Measurements from ENCODE around the gene RNASEH2B. TPM values are rescaled to one million over a fixed set of nuclear protein-coding genes. Genes with fewer than 3 reads are reported as not detected.

RNASEH2B gene
- total and polyA plus RNA-seq, 4 donors = 7.8 to 44.1 (median 9.3) TPM

- TF ChIP-seq GABPA (IDR thresholded peaks at IDR 0.05 in 1 of 2, conservative IDR thresholded peaks at IDR 0.05 in 1 of 2) (no peak), CTCF (IDR thresholded peaks at IDR 0.05; ENCODE audit: low read depth, low read length, missing input control) (no peak), YY1 (IDR thresholded peaks at IDR 0.05) (no peak), JUND (IDR thresholded peaks at IDR 0.05) (no peak), FOXA2 (IDR thresholded peaks at IDR 0.05) (no peak), SP1 (IDR thresholded peaks at IDR 0.05) (no peak), HNF4A (conservative IDR thresholded peaks at IDR 0.05) (no peak), FOXA1 (IDR thresholded peaks at IDR 0.05) (no peak), ATF3 (IDR thresholded peaks at IDR 0.05) (no peak), TAF1 (conservative IDR thresholded peaks at IDR 0.05) (no peak), ZBTB33 (IDR thresholded peaks at IDR 0.05) (no peak), RXRA (IDR thresholded peaks at IDR 0.05) (no peak), HNF4G (IDR thresholded peaks at IDR 0.05) (no peak), REST (IDR thresholded peaks at IDR 0.05) (no peak), EGR1 (IDR thresholded peaks at IDR 0.05; ENCODE audit: low read depth in 2 of 2) (no peak)
- H3K9me3 ChIP-seq (ENCODE audit: control insufficient read depth in 4 of 4, low read length in 3 of 4) = peaks cover 0 to 1% (median 0%) of the 10 kb centered on the region in 4 donors
- no peak overlapping the region for H3K9ac ChIP-seq (ENCODE audit: low read depth in 1 of 2, low read length in 2 of 2)
- H3K27ac ChIP-seq (ENCODE audit: low read depth in 1 of 2, low read length in 2 of 2) = no peak overlapping the region
- H3K27me3 ChIP-seq (ENCODE audit: control insufficient read depth in 4 of 4, insufficient read depth in 4 of 4, low read length in 3 of 4) = no peaks in the 10 kb centered on the region
- no peaks in the 10 kb centered on the region for H3K36me3 ChIP-seq (ENCODE audit: control insufficient read depth in 4 of 4, insufficient read depth in 3 of 4, low read depth in 1 of 4, low read length in 3 of 4)
- H3K4me1 ChIP-seq (ENCODE audit: control insufficient read depth in 4 of 4, insufficient read depth in 4 of 4, low read length in 3 of 4) = no peaks in the 10 kb centered on the region
- DNase-seq (ENCODE audit: low spot score) = no peak
- 87% methylated on average over 1 of the region's 1 CpG for WGBS
- H3K4me3 ChIP-seq (ENCODE audit: low read depth in 1 of 3, low read length in 3 of 3) = no peak overlapping the region
Measured at GRCh38 chr13:50888362-50888761, 21.2 kb upstream of the RNASEH2B start.

- H3K9me3 ChIP-seq (ENCODE audit: control insufficient read depth in 4 of 4, low read length in 3 of 4) = peaks cover 0 to 1% (median 0%) of the 10 kb centered on the region in 4 donors
- H3K27me3 ChIP-seq (ENCODE audit: control insufficient read depth in 4 of 4, insufficient read depth in 4 of 4, low read length in 3 of 4) = no peaks in the 10 kb centered on the region
- no peak overlapping the region for H3K4me3 ChIP-seq (ENCODE audit: low read depth in 1 of 3, low read length in 3 of 3)
- no peak for DNase-seq (ENCODE audit: low spot score)
- H3K27ac ChIP-seq (ENCODE audit: low read depth in 1 of 2, low read length in 2 of 2) = no peak overlapping the region
- whole genome bisulfite sequencing = 65% methylated on average over 1 of the region's 1 CpG
- no peaks in the 10 kb centered on the region for H3K4me1 ChIP-seq (ENCODE audit: control insufficient read depth in 4 of 4, insufficient read depth in 4 of 4, low read length in 3 of 4)
- H3K36me3 ChIP-seq (ENCODE audit: control insufficient read depth in 4 of 4, insufficient read depth in 3 of 4, low read depth in 1 of 4, low read length in 3 of 4) = no peaks in the 10 kb centered on the region
- no peak overlapping the region for H3K9ac ChIP-seq (ENCODE audit: low read depth in 1 of 2, low read length in 2 of 2)
- TF ChIP-seq ATF3 (IDR thresholded peaks at IDR 0.05) (no peak), REST (IDR thresholded peaks at IDR 0.05) (no peak), FOXA1 (IDR thresholded peaks at IDR 0.05) (no peak), TAF1 (conservative IDR thresholded peaks at IDR 0.05) (no peak), RAD21 (IDR thresholded peaks at IDR 0.05) (no peak), HNF4G (IDR thresholded peaks at IDR 0.05) (no peak), CTCF (IDR thresholded peaks at IDR 0.05; ENCODE audit: low read depth, low read length, missing input control) (no peak)
Measured at GRCh38 chr13:50889317-50889716, 20.3 kb upstream of the RNASEH2B start.
